HG02642 (cell line): Measurements from ENCODE around the gene RRP12.
"Not testable (repeated sequence)": the region's sequence is repeated elsewhere in the genome, so short reads cannot be mapped to it uniquely, and the experiment has no call there.

ENCODE experiments used
- ATAC-seq: cut with Tn5 transposase; IDR thresholded peaks from one replicate; pipeline ENCODE4 v1.9.1; 2021; ENCODE audit warnings: mild to moderate bottlenecking; ENCODE audit not compliant: unreplicated experiment, poor library complexity

Gene RRP12

GRCh38 chr10:97411406-97411805 lies 10.3 kb upstream of the RRP12 start:
- ATAC-seq: no peak

GRCh38 chr10:97408496-97408992 lies 7.4 kb upstream of the RRP12 start:
- ATAC-seq: no peak

- ATAC-seq: no peak
These were observed 6.8 kb upstream of the RRP12 start for GRCh38 chr10:97407952-97408248.

- ATAC-seq: peak; percentile 87
These were observed 6.2 kb upstream of the RRP12 start for GRCh38 chr10:97407211-97407951.

- ATAC-seq: not testable (repeated sequence)
These were observed 5.3 kb upstream of the RRP12 start for GRCh38 chr10:97406483-97406882.

- no peak for ATAC-seq
These were observed 4.9 kb upstream of the RRP12 start for GRCh38 chr10:97406064-97406463.

GRCh38 chr10:97404044-97404443 lies 2.9 kb upstream of the RRP12 start:
- no peak for ATAC-seq

GRCh38 chr10:97401455-97401919 lies 347 bp upstream of the RRP12 start:
- ATAC-seq: no peak

GRCh38 chr10:97399843-97400545 lies 1.1 kb downstream of the RRP12 start:
- no peak for ATAC-seq

- no peak for ATAC-seq
These were observed 5.1 kb downstream of the RRP12 start for GRCh38 chr10:97396056-97396455.

- no peak for ATAC-seq
These were observed 8.0 kb downstream of the RRP12 start for GRCh38 chr10:97393034-97393573.

- no peak for ATAC-seq
These were observed 11.0 kb downstream of the RRP12 start for GRCh38 chr10:97390091-97390490.

- ATAC-seq: no peak
These were observed 13.0 kb downstream of the RRP12 start for GRCh38 chr10:97388152-97388551.

- ATAC-seq: no peak
These were observed 15.6 kb downstream of the RRP12 start for GRCh38 chr10:97385565-97385964.

- no peak for ATAC-seq
These were observed 16.5 kb downstream of the RRP12 start for GRCh38 chr10:97384641-97385040.

GRCh38 chr10:97384156-97384555 lies 17.0 kb downstream of the RRP12 start:
- no peak for ATAC-seq

- no peak for ATAC-seq
These were observed 18.0 kb downstream of the RRP12 start for GRCh38 chr10:97383159-97383558.

- ATAC-seq: no peak
These were observed 19.5 kb downstream of the RRP12 start for GRCh38 chr10:97381626-97382025.

GRCh38 chr10:97380516-97380915 lies 20.6 kb downstream of the RRP12 start:
- ATAC-seq: no peak

GRCh38 chr10:97378933-97379921 lies 21.9 kb downstream of the RRP12 start:
- ATAC-seq: no peak
